GM10248 (cell line): ENCODE measurements around the gene WBP2.
"Not testable (repeated sequence)": the region's sequence is repeated elsewhere in the genome, so short reads cannot be mapped to it uniquely, and the experiment has no call there.

Source experiments
- CTCF ChIA-PET: fragments of 300-600 bp; sonication (Branson Sonifier 250); formaldehyde crosslinking; extraction: SDS; loops from one replicate; lab custom pipeline; 2021; ENCODE audit warnings: antibody characterized with exemption; lab: Yijun Ruan, JAX
- POLR2A ChIA-PET: fragments of 350-650 bp; sonication (Branson Sonifier 250); formaldehyde crosslinking; extraction: SDS; loops from one replicate; lab custom pipeline; 2020; ENCODE audit warnings: antibody characterized with exemption; lab: Yijun Ruan, JAX
- DNase-seq: peaks from one replicate; pipeline ENCODE4 v3.0.0; 2012; ENCODE audit errors: extremely low spot score
- CTCF ChIP-seq: IDR thresholded peaks from 2 replicates; pipeline ENCODE4 v1.5.1; 2012; ENCODE audit warnings: mild to moderate bottlenecking, low read depth; ENCODE audit errors: extremely low read depth, missing control alignments, control extremely low read depth

The WBP2 gene

GRCh38 chr17:75869282-75870141 is 14.4 kb upstream of the WBP2 start:
- ChIA-PET CTCF (interaction anchor here (1.1 to 7.5 kb wide), 2 partner anchors 9 to 11 kb away, joined by 4 to 89 read pairs; partner anchors contain the start of genes TRIM47 and WBP2), POLR2A (no interaction called here)
- DNase-seq, result no peak
- no peak for TF ChIP-seq CTCF

GRCh38 chr17:75868730-75869281 is 13.7 kb upstream of the WBP2 start:
- POLR2A ChIA-PET, DNase-seq: not testable (repeated sequence)
- CTCF ChIA-PET, result interaction anchor here (2.7 kb wide), 1 partner anchor 9 kb away, joined by 14 read pairs; the partner anchor contains the start of gene TRIM47

- ChIA-PET CTCF (interaction anchor here (0.7 to 2.3 kb wide), 8 partner anchors 8 to 115 kb away, joined by 3 to 7 read pairs (median 4); partner anchors contain the start of gene TRIM65), POLR2A (interaction anchor here (0.6 to 1.0 kb wide), 2 partner anchors 86 to 467 kb away, joined by 3 to 5 read pairs; a partner anchor contains a TSS)
- not testable (repeated sequence) for DNase-seq
These were observed 10.5 kb upstream of the WBP2 start for GRCh38 chr17:75865404-75866188.

- DNase-seq, result not testable (repeated sequence)
- ChIA-PET POLR2A (interaction anchor here (0.6 to 1.0 kb wide), 4 partner anchors 10 to 466 kb away, joined by 3 to 5 read pairs (median 3); partner anchors contain the start of gene WBP2), CTCF (interaction anchor here (0.6 to 2.3 kb wide), 13 partner anchors 9 to 114 kb away, joined by 3 to 7 read pairs (median 3); partner anchors contain the start of gene TRIM65)
These were observed 9.8 kb upstream of the WBP2 start for GRCh38 chr17:75864887-75865286.

GRCh38 chr17:75864448-75864871 is 9.3 kb upstream of the WBP2 start:
- ChIA-PET POLR2A (interaction anchor here (0.6 to 1.0 kb wide), 4 partner anchors 9 to 231 kb away, joined by 3 to 5 read pairs (median 3); partner anchors contain the start of gene WBP2), CTCF (interaction anchor here (0.6 to 2.3 kb wide), 12 partner anchors 9 to 114 kb away, joined by 3 to 7 read pairs (median 3); partner anchors contain the start of gene TRIM65)
- no peak for TF ChIP-seq CTCF
- peak; percentile 79 for DNase-seq

- no peak for DNase-seq
- POLR2A ChIA-PET, result interaction anchor here (1.4 kb wide), 1 partner anchor 82 kb away, joined by 3 read pairs; a partner anchor contains a TSS
These were observed 6.8 kb upstream of the WBP2 start for GRCh38 chr17:75861927-75862317.

GRCh38 chr17:75859358-75859757 is 4.2 kb upstream of the WBP2 start:
- not testable (repeated sequence) for DNase-seq
- ChIA-PET POLR2A (interaction anchor here (1.5 kb wide), 2 partner anchors 14 to 79 kb away, joined by 4 read pairs; no protein-coding TSS in a partner anchor), CTCF (interaction anchor here (0.9 to 10.4 kb wide), 8 partner anchors 8 to 76 kb away, joined by 3 to 89 read pairs (median 6); partner anchors contain the start of gene UNC13D)

More at GRCh38 chr17:75861927-75862317, 6.8 kb upstream of the WBP2 start:
- TF ChIP-seq CTCF, result no peak
- CTCF ChIA-PET, result interaction anchor here (1.0 to 10.4 kb wide), 20 partner anchors 11 to 283 kb away, joined by 3 to 89 read pairs (median 5); partner anchors contain the start of genes TRIM47, TRIM65 and UNC13D
